ENCODE results near the gene MEX3D. TPM values are rescaled to one million over a fixed set of nuclear protein-coding genes. Genes with fewer than 3 reads are reported as not detected.
"Not testable (repeated sequence)": the region's sequence is repeated elsewhere in the genome, so short reads cannot be mapped to it uniquely, and the experiment has no call there.

The MEX3D gene
- total and polyA plus RNA-seq, 8 donors, result 2.6 to 21.2 (median 9.1) TPM

DNA sequence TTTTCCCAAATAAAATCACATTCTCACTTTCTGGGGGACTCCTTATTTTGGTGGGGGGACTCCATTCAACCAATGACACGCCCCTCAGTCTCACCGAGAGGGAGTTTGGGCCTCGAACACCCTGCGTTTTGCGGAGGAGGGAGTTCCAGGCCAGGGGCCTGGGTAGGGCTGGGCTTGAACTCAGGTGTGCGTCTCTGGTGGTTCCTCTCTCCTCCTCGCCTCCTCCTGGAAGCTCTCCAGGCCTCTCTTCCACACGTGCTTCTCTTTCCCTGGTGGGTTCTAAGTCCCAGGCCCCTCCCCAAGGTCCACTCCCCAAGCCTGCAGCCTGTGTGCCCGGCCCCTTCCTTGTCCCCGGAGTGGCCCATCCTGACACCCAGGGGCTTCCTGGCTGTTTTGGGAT, 14.7 kb downstream of the MEX3D start:
- FAIRE-seq (no peak), ATAC-seq (no peak), DNase-seq (no peak)
- TF ChIP-seq, protein P1, sequence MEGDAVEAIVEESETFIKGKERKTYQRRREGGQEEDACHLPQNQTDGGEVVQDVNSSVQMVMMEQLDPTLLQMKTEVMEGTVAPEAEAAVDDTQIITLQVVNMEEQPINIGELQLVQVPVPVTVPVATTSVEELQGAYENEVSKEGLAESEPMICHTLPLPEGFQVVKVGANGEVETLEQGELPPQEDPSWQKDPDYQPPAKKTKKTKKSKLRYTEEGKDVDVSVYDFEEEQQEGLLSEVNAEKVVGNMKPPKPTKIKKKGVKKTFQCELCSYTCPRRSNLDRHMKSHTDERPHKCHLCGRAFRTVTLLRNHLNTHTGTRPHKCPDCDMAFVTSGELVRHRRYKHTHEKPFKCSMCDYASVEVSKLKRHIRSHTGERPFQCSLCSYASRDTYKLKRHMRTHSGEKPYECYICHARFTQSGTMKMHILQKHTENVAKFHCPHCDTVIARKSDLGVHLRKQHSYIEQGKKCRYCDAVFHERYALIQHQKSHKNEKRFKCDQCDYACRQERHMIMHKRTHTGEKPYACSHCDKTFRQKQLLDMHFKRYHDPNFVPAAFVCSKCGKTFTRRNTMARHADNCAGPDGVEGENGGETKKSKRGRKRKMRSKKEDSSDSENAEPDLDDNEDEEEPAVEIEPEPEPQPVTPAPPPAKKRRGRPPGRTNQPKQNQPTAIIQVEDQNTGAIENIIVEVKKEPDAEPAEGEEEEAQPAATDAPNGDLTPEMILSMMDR (IDR thresholded peaks at IDR 0.05), result no peak
- H3K4me1 ChIP-seq, result no peaks in the 10 kb centered on the region
- H3K9me3 ChIP-seq, result no peaks in the 10 kb centered on the region
- no peak overlapping the region for H3K27ac ChIP-seq
- WGBS, 2 donors, result 87 to 90% methylated on average over 10 of the region's 10 CpGs
- no peak overlapping the region for H3K4me3 ChIP-seq
- intact Hi-C loops (cut with DNase I), result loop anchor here in 1 of 3 donors (10.0 kb wide), 1 partner anchor 111 kb away; no protein-coding TSS in a partner anchor
- H3K36me3 ChIP-seq, result no peaks in the 10 kb centered on the region
- H3K27me3 ChIP-seq, result no peaks in the 10 kb centered on the region

DNA sequence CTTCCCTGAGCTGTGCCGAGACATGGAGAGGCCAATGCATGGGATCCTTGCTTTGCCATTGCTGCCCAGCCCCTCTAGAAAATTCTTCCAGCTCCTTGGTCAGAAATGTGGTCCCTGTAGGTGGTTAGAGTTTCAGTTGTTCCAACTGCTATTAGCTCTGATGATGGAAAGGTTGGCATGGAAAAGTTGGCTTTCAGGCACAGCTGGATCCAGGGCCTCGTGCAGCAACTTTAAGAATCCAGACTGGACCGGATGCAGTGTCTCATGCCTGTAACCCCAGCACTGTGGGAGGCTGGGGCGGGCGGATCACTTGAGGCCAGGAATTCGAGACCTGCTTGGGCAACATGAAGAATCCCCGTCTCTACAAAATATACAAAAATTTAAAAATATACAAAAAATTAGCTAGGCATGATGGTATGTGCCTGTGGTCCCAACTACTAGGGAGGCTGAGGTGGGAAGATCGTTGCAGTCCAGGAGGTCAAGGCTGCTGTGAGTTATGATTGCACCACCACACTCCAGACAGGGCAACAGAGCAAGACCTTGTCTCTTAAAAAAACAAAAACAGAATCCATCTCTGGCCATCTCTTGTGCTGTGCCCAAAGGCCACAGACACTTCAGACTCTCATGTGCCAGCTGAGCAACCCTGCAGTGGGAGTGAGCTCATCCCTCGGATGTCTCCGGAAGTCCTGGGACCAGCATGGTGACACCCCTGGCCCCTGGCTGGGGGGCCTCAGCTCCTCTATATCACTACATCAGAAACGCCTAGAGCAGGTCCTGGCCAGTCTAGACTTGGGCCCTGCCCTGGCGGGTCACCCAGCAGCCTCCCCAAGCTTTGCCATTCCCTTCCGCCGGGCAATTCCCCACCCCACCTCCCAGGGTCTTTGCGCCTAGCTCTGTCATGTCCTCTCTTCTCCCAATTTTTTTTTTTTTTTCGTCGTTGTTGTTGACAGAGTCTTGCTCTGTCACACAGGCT, 16.8 kb downstream of the MEX3D start:
- FAIRE-seq (no peak), DNase-seq (no peak), ATAC-seq (no peak)
- no peak overlapping the region for H3K27ac ChIP-seq
- H3K9me3 ChIP-seq, result no peaks in the 10 kb centered on the region
- intact Hi-C loops (cut with DNase I), result loop anchor here in 1 of 3 donors (10.0 kb wide), 1 partner anchor 113 kb away; no protein-coding TSS in a partner anchor
- no peak overlapping the region for H3K4me3 ChIP-seq
- TF ChIP-seq, protein P1 (IDR thresholded peaks at IDR 0.05), result no peak
- no peaks in the 10 kb centered on the region for H3K36me3 ChIP-seq
- H3K27me3 ChIP-seq, result no peaks in the 10 kb centered on the region
- WGBS, 2 donors, result 73 to 82% methylated on average over 17 of the region's 17 CpGs
- no peaks in the 10 kb centered on the region for H3K4me1 ChIP-seq

DNA sequence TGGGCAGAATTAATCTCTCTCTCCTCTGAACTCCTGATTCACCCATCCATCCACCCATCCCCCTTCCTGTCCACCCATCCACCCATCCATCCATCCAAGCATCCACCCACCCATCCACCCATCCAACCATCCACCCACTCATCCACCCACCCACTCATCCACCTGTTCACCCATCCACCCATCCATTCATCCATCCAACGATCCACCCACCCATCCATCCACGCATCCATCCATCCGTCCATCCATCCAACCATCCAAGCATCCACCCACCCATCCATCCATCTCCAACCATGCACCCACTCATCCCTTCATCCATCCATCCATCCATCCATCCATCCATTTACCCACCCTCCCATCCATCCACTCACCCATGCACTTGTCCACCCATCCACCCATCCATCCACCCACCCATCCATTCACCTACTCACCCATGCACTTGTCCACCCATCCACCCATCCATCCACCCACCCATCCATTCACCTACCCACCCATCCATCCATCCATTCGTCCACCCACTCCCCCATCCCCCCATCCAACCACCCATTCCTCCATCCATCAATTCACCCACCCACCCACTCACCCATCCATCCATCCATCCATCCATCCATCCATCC, 18.7 kb downstream of the MEX3D start:
- FAIRE-seq (no peak), ATAC-seq (no peak), DNase-seq (no peak)
- no peaks in the 10 kb centered on the region for H3K9me3 ChIP-seq
- no peak overlapping the region for H3K4me3 ChIP-seq
- 61 to 81% methylated on average over 4 of the region's 4 CpGs for WGBS, 2 donors
- H3K4me1 ChIP-seq, result no peaks in the 10 kb centered on the region
- H3K27ac ChIP-seq, result no peak overlapping the region
- H3K27me3 ChIP-seq, result no peaks in the 10 kb centered on the region
- H3K36me3 ChIP-seq, result no peaks in the 10 kb centered on the region
- TF ChIP-seq, protein P1 (IDR thresholded peaks at IDR 0.05), result no peak
- intact Hi-C loops (cut with DNase I), result loop anchor here in 2 of 3 donors (5.0 to 10.0 kb wide), 2 partner anchors 123 to 215 kb away; no protein-coding TSS in a partner anchor

DNA sequence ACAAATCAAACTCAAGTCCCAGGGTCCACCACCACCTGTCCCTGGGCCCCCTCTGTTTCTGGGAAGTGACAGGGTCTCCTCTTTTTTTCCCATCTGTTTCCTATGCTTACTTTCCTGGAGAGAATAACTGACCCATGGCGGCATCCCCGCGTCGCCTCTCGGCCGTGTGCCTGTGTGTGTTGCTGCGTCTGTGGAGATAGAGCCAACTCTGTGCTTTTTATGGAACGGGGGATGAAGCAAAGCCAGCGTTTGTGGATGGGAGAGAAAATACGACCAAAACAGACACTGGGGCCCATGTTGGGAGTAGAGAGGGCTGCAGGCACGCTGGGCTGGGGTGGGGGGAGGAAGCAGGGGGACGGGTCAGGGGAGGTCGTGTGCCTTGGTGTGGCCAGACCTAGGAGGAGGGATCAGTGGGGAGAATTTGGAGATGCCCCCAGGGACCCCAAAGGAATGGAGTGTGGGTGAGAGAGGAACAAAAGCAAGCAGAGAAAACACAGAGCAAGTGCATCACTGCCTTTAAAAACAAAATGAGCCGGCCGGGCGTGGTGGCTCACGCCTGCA, 27.7 kb downstream of the MEX3D start:
- Histone ChIP-seq H3K4me3 (no peak overlapping the region), H3K27me3 (no peaks in the 10 kb centered on the region), H3K27ac (no peak overlapping the region), H3K4me1 (no peaks in the 10 kb centered on the region), H3K36me3 (no peaks in the 10 kb centered on the region), H3K9me3 (no peaks in the 10 kb centered on the region)
- TF ChIP-seq, protein P1 (IDR thresholded peaks at IDR 0.05), result no peak
- no peak for ATAC-seq
- DNase-seq, result no peak
- intact Hi-C loops (cut with DNase I), result loop anchor here in 2 of 3 donors (10.0 kb wide), 1 partner anchor 224 kb away; no protein-coding TSS in a partner anchor
- 28 to 42% methylated on average over 17 of the region's 17 CpGs for WGBS, 2 donors
- no peak for FAIRE-seq

GRCh38 chr19:1539749-1540148, 28.4 kb downstream of the MEX3D start:
- H3K4me3 ChIP-seq, H3K4me1 ChIP-seq, H3K27ac ChIP-seq, FAIRE-seq, ATAC-seq, DNase-seq, H3K27me3 ChIP-seq, H3K9me3 ChIP-seq, H3K36me3 ChIP-seq: not testable (repeated sequence)
- 65 to 74% methylated on average over 11 of the region's 11 CpGs for WGBS, 2 donors
- intact Hi-C loops (cut with DNase I), result loop anchor here in 2 of 3 donors (10.0 kb wide), 1 partner anchor 225 kb away; no protein-coding TSS in a partner anchor
